ENCODE measurements around the gene CCDC124.
"Not testable (repeated sequence)": the region's sequence is repeated elsewhere in the genome, so short reads cannot be mapped to it uniquely, and the experiment has no call there.

CCDC124 gene

DNA sequence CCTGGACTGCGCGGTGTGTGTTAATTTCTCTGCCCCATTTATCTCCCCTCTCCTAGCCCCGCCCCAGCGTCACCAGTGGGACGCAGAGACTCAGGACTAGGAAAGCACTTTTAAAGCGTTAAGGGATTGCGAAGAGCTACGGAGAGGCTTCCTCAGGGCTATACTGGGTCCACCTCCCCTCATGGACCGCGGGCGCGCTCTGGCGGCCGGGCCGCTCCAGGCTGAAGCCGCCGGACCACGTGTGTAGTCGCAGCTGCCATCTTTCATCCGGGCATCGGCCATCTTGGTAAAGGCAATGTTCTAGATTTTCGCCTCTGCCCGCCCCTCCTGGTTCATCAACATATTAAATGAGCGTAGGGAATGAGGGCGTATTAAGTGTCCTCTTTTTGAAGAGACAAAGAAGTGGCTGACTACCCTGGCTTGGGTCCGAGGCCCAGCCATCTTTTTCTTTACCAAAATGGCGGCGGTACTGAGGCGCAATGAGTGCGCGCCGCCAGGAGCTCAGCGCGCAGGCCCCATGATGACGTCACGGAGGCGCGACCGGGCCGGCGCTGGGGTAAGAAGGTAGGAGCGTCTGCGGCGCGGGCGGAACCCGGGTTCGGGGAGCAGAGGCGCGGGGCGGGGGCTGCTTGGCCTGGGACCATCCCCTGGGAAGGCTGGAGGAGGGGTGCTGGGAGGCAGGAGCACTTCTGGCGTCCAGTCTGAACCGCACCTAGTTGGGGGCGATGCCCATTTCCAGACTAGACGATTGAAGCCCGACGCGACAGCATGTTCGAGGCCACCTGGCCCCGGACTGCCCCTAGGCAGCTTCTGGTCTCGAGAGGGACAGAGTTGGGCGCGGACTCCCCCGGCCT, at the start of gene CCDC124:
Gene CCDC124 (plus strand): TSS at position 531 of the 854 bp plus-strand sequence. CDS start 3,406 bp downstream, outside the sequence.
- DNase-seq: peak; percentile 59

GRCh38 chr19:17883627-17884410, 49.0 kb upstream of the CCDC124 start:
- no peak for DNase-seq

DNA sequence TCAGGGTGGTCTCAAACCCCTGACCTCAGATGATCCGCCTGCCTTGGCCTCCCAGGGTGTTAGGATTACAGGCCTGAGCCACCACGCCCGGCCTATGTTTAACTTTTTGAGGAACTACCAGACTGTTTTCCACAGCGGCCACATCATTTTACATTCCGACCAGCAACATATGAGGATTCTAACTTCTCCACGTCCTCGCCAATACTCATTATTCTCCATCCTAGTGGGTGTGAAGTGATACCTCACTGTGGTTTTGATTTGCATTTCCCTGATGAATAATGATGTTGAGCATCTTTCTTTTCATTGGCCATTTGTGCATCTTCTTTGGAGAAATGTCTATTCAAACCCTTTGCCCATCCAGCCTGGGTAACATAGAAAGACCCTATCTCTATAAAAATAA, 46.3 kb upstream of the CCDC124 start:
- DNase-seq: no peak

DNA sequence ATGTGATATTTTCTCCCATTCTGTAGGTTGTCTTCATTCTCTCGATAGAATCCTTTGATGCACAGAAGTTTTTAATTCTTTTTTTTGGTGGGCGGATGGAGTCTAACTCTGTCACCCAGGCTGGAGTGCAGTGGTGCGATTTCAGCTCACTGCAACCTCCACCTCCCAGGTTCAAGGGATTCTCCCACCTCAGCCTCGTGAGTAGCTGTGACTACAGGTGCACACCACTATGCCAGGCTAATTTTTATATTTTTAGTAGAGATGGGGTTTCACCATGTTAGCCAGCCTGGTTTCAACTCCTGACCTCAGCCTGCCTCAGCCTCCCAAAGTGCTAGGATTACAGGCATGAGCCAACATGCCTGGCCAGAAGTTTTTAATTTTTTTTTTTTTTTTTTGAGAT, 45.6 kb upstream of the CCDC124 start:
- not testable (repeated sequence) for DNase-seq

DNA sequence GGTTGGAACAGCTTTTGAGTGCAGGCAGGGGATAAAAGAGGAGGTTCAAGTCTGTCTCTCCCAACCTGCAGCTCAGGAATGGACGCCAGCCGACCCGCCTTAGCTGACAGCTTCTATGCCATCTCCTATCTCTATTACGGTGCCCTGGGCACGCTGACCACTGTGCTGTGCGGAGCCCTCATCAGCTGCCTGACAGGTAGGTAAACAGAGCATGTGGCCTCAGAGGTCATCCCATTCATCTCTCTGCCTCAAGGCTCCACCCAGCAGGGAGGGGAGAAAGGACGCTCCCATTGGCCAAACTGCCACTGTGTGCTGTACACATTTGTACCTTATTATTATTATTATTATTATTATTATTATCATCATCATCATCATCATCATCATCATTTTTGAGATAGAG, 44.6 kb upstream of the CCDC124 start:
- DNase-seq: no peak

- DNase-seq: no peak
Measured at GRCh38 chr19:17889609-17890214, 43.1 kb upstream of the CCDC124 start.

GRCh38 chr19:17893766-17894165, 39.0 kb upstream of the CCDC124 start:
- no peak for DNase-seq

DNA sequence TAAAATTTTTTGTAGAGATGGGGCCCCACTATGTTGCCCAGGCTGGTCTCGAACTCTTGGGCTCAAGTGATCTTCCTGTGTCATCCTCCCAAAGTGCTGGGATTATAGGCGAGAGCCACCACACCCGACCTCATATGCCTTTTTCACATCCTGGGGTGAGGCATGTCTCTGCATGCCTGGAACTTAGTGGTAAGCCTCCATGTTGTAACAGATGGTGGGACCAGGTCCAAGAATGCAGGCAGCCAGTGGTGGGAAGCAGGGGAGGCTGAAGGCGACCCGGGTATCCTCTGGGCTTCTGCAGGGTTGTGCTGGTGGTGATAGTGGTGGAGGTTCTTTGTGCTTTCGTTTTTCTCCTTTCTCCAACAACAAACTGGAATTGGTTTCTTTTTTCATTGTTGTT, 30.1 kb upstream of the CCDC124 start:
- DNase-seq: peak; percentile 79

DNA sequence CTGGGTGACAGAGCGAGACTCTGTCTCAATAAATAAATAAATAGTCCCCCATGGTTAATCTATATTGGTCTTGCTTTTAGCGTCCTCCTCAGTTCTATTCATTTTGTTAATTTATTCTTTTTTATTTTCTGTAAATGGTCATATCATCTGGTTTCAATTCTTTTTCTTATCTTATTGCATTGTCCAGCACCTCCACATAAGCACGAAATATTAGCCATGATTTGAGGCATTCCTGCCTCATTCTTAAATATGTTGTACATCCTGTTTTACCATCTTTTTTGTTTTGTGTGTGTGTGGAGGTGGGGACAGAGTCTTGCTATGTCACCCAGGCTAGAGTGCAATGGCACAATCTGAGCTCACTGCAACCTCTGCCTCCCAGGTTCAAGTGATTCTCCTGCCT, 24.6 kb upstream of the CCDC124 start:
- no peak for DNase-seq

- no peak for DNase-seq
Measured at GRCh38 chr19:17909003-17909732, 23.6 kb upstream of the CCDC124 start.

DNA sequence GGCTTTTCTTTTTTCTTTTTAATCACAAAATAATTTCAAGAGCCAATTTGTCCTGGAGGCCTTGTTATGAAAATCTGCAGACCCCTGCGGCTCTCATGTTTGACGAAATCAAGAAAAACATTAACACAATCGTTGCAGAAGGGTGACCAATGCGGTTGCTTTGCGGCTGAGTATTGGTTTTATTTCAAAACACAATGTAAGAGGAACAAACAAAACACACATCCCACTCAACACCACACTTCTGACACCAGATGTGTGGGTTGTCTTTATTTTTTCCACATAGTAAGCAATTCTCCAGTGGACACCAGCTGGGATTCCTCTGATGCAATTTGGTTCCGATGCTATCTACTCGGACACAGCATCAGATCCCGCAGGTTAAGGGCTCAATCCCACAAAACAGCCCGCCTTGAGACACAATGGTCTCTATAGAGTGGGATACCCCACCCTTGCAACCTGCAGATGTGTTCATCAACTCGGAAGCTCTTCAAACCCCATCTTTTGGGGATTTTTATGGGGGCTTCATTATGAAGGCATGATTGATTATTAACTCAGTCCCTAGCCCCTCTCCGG, 21.9 kb upstream of the CCDC124 start:
- no peak for DNase-seq

GRCh38 chr19:17915940-17916593, 16.7 kb upstream of the CCDC124 start:
- DNase-seq: no peak

- not testable (repeated sequence) for DNase-seq
Measured at GRCh38 chr19:17918151-17918550, 14.7 kb upstream of the CCDC124 start.

DNA sequence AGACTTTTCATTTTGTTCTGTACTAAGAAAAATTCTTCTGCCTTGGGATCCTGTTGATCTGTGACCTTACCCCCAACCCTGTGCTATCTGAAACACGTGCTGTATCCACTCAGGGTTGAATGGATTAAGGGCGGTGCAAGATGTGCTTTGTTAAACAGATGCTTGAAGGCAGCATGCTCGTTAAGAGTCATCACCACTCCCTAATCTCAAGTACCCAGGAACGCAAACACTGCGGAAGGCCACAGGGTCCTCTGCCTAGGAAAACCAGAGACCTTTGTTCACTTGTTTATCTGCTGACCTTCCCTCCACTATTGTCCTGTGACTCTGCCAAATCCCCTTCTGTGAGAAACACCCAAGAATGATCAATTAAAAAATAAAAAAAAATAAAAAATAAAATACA, 13.7 kb upstream of the CCDC124 start:
- peak; percentile 50 for DNase-seq

- DNase-seq: no peak
Measured at GRCh38 chr19:17920527-17920926, 12.3 kb upstream of the CCDC124 start.

GRCh38 chr19:17922138-17922537, 10.7 kb upstream of the CCDC124 start:
- no peak for DNase-seq

GRCh38 chr19:17926044-17926443, 6.8 kb upstream of the CCDC124 start:
- no peak for DNase-seq

GRCh38 chr19:17929056-17929455, 3.8 kb upstream of the CCDC124 start:
- DNase-seq: no peak

- no peak for DNase-seq
Measured at GRCh38 chr19:17931532-17932191, 1.2 kb upstream of the CCDC124 start.

DNA sequence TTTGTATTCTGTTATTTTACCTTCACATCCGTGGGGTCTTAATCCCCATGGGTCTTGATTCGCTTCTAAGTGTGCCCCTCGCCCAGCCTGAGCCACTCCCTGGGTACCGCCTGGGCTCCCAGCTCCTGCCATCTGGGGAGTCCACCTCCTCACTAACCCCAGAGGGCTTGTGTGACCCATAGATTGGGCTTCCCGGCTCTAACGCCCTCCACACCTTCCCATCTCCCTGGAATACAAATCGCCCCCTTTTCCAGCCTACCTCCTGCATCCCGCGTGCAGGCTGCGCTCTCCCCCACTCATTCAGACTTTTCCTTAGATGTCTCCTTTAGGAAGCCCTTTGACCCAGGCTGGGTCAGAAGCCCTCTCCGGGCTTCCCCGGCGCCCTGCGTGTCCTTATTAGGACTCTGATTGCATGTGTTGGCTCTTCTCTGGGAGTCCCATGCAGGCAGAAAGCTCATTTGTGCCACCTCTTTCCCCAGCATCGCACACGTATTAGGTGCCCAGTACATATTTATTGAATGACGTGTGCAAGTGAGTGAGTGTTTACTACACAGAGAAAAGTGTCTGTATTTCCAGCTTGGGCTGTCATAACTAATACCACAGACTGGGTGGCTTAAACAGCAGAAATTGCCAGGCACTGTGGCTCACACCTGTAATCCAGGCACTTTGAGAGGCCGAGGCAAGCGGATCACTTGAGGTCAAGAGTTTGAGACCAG, 757 bp downstream of the CCDC124 start:
- DNase-seq: no peak

DNA sequence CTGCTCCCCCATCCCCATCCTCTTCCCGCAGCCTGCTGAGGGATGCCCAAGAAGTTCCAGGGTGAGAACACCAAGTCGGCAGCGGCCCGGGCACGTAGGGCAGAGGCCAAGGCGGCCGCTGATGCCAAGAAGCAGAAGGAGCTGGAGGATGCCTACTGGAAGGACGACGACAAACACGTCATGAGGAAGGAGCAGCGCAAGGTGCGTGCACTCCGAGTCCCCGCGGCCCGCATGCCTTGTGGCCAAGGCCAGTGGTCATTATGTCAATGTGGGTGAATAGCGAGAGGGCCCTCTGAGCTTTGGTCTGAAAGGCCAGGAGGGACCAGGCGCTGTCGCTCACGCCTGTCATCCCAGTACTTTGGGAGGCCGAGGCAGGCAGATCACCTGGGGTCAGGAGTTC, 3.6 kb downstream of the CCDC124 start:
- DNase-seq: no peak

Data from NCI-H524 treated with DMSO at 0.1 percent for 48 hours (cell line).